ENCODE results near the gene PNPO.

PNPO gene

DNA sequence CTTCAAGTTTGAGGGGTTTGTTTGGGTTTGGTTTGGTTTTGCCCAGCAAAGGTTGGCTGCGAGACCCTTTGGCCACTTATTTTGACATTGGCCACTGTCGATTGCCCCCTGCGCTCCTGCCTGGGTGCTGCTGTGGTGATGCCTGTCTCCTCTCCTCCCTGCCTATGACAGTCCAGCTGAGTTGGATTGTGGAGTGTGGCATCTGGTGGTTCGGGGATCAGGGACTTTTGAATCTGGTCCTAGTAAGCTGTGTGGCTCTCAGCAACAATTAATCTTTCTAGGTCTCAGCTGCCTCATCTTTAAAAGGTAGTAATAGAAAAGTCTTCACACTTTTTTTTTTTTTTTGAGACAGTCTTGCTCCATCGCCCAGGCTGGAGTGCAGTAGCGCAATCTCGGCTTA lies 56.7 kb downstream of the PNPO start:
- DNase-seq (ENCODE audit: low read depth), result no peak
